ENCODE data around the gene GSTA2. TPM values are rescaled to one million over a fixed set of nuclear protein-coding genes. Genes with fewer than 3 reads are reported as not detected.
A peak's percentile ranks its signal among the peaks of the same experiment; 100 is the strongest.

Gene GSTA2
- total and polyA plus RNA-seq, 2 experiments from 2014 or later = 383 to 441 TPM

- H3K79me2 ChIP-seq = no peaks in the 10 kb centered on the region
- H3K4me1 ChIP-seq (ENCODE audit: insufficient read depth) = peaks cover 21% of the 10 kb centered on the region
- no peak overlapping the region for H3K4me3 ChIP-seq
- H3K27ac ChIP-seq = peak overlapping the region; percentile 93
- H3K4me2 ChIP-seq = peak overlapping the region; percentile 36
- H4K20me1 ChIP-seq (ENCODE audit: insufficient read depth, poor library complexity, severe bottlenecking) = no peaks in the 10 kb centered on the region
- no peak overlapping the region for H2AFZ ChIP-seq
- no peaks in the 10 kb centered on the region for H3K9me2 ChIP-seq (replicated peaks; ENCODE audit: insufficient read depth)
- H3K9me3 ChIP-seq (ENCODE audit: low read depth) = no peaks in the 10 kb centered on the region
- 32% methylated on average over 3 of the region's 3 CpGs for WGBS (ENCODE audit: low lambda C conversion rate, missing lambda C conversion rate)
- no peak for TF ChIP-seq EZH2 (IDR thresholded peaks at IDR 0.05; ENCODE audit: borderline replicate concordance)
- no peak for TF ChIP-seq CTCF (IDR thresholded peaks at IDR 0.05; ENCODE audit: poor library complexity)
- TF ChIP-seq EZH2phosphoT487 (IDR thresholded peaks at IDR 0.05; ENCODE audit: low read depth, severe bottlenecking, unreplicated experiment) = no peak
- peak; percentile 68 for DNase-seq (ENCODE audit: low spot score)
- no peaks in the 10 kb centered on the region for H3K27me3 ChIP-seq
- no peaks in the 10 kb centered on the region for H3K36me3 ChIP-seq (replicated peaks; ENCODE audit: insufficient read depth, low read depth)
Measured at GRCh38 chr6:52725143-52725534, 38.1 kb downstream of the GSTA2 start.

GRCh38 chr6:52724406-52725121 lies 38.7 kb downstream of the GSTA2 start:
- WGBS (ENCODE audit: low lambda C conversion rate, missing lambda C conversion rate) = 76% methylated on average over 13 of the region's 13 CpGs
- H3K4me2 ChIP-seq = peak overlapping the region; percentile 36
- no peak overlapping the region for H2AFZ ChIP-seq
- TF ChIP-seq EZH2 (IDR thresholded peaks at IDR 0.05; ENCODE audit: borderline replicate concordance) (no peak), CTCF (IDR thresholded peaks at IDR 0.05; ENCODE audit: poor library complexity) (peak; percentile 72), EZH2phosphoT487 (IDR thresholded peaks at IDR 0.05; ENCODE audit: low read depth, severe bottlenecking, unreplicated experiment) (no peak)
- no peaks in the 10 kb centered on the region for H4K20me1 ChIP-seq (ENCODE audit: insufficient read depth, poor library complexity, severe bottlenecking)
- no peaks in the 10 kb centered on the region for H3K9me2 ChIP-seq (replicated peaks; ENCODE audit: insufficient read depth)
- peaks cover 21% of the 10 kb centered on the region for H3K4me1 ChIP-seq (ENCODE audit: insufficient read depth)
- no peaks in the 10 kb centered on the region for H3K27me3 ChIP-seq
- peak; percentile 85 for DNase-seq (ENCODE audit: low spot score)
- no peaks in the 10 kb centered on the region for H3K79me2 ChIP-seq
- H3K36me3 ChIP-seq (replicated peaks; ENCODE audit: insufficient read depth, low read depth) = no peaks in the 10 kb centered on the region
- H3K27ac ChIP-seq = peak overlapping the region; percentile 93
- H3K4me3 ChIP-seq = no peak overlapping the region
- no peaks in the 10 kb centered on the region for H3K9me3 ChIP-seq (ENCODE audit: low read depth)

GRCh38 chr6:52724042-52724405 lies 39.3 kb downstream of the GSTA2 start:
- DNase-seq (ENCODE audit: low spot score) = no peak
- Histone ChIP-seq H3K9me2 (replicated peaks; ENCODE audit: insufficient read depth) (no peaks in the 10 kb centered on the region), H3K79me2 (no peaks in the 10 kb centered on the region), H3K4me2 (no peak overlapping the region), H3K4me3 (no peak overlapping the region), H3K4me1 (ENCODE audit: insufficient read depth) (peaks cover 21% of the 10 kb centered on the region), H3K27me3 (no peaks in the 10 kb centered on the region), H3K27ac (peak overlapping the region; percentile 93), H4K20me1 (ENCODE audit: insufficient read depth, poor library complexity, severe bottlenecking) (no peaks in the 10 kb centered on the region), H3K9me3 (ENCODE audit: low read depth) (no peaks in the 10 kb centered on the region), H2AFZ (no peak overlapping the region), H3K36me3 (replicated peaks; ENCODE audit: insufficient read depth, low read depth) (no peaks in the 10 kb centered on the region)
- WGBS (ENCODE audit: low lambda C conversion rate, missing lambda C conversion rate) = 81% methylated on average over 2 of the region's 2 CpGs
- TF ChIP-seq EZH2 (IDR thresholded peaks at IDR 0.05; ENCODE audit: borderline replicate concordance) (no peak), EZH2phosphoT487 (IDR thresholded peaks at IDR 0.05; ENCODE audit: low read depth, severe bottlenecking, unreplicated experiment) (no peak), CTCF (IDR thresholded peaks at IDR 0.05; ENCODE audit: poor library complexity) (no peak)

All from hepatocyte (in vitro differentiated cells).